ENCODE data around the gene C12orf42.

C12orf42 gene

DNA sequence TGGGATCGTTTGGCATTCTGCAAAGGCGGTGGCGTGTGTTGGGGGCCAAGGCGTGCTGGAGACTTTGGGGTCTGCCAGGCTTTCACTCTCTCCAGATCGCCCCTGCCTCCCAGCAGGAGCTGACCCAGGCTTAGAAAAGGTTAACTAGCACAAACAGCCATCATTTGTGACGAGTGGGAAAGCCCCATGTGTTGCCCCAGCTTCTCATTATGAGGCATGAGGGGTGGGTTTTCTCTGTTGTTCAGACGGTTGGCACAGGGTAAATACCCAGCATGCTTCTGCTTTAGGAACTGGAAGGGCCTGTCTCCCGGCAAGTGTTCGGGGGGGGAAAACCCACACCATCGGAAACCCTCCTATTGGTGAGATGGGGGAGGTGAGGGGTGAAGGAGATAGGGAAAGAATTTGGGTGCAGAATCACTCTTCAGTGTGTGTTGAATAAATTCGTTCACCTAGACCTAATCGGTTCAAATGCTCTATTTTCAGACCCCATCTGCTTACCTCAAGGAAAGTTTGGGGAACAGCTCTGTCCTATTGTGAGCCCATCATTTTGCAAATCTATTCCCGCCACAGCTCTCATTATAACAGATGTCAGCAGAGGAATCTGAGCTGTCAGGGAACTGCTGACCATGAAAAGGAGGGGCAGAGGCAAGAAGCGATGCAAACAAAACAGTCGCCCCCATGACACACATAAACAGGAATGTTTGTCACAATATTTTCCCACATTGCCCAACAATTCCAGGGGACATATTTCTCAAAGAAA is 34.7 kb upstream of the C12orf42 start:
- no peak for TF ChIP-seq SIN3A (IDR thresholded peaks at IDR 0.05; ENCODE audit: borderline replicate concordance, insufficient read depth, low read length)
- no peak for TF ChIP-seq TAF1 (IDR thresholded peaks at IDR 0.05; ENCODE audit: borderline replicate concordance, insufficient read depth, low read length)
- no peak for TF ChIP-seq FOXP2 (optimal IDR thresholded peaks at IDR 0.05; ENCODE audit: borderline replicate concordance, extremely low read depth, extremely low read length, insufficient read depth)
- TF ChIP-seq POLR2AphosphoS5 (IDR thresholded peaks at IDR 0.05; ENCODE audit: low read depth, low read length) = no peak
- TF ChIP-seq, protein P1, sequence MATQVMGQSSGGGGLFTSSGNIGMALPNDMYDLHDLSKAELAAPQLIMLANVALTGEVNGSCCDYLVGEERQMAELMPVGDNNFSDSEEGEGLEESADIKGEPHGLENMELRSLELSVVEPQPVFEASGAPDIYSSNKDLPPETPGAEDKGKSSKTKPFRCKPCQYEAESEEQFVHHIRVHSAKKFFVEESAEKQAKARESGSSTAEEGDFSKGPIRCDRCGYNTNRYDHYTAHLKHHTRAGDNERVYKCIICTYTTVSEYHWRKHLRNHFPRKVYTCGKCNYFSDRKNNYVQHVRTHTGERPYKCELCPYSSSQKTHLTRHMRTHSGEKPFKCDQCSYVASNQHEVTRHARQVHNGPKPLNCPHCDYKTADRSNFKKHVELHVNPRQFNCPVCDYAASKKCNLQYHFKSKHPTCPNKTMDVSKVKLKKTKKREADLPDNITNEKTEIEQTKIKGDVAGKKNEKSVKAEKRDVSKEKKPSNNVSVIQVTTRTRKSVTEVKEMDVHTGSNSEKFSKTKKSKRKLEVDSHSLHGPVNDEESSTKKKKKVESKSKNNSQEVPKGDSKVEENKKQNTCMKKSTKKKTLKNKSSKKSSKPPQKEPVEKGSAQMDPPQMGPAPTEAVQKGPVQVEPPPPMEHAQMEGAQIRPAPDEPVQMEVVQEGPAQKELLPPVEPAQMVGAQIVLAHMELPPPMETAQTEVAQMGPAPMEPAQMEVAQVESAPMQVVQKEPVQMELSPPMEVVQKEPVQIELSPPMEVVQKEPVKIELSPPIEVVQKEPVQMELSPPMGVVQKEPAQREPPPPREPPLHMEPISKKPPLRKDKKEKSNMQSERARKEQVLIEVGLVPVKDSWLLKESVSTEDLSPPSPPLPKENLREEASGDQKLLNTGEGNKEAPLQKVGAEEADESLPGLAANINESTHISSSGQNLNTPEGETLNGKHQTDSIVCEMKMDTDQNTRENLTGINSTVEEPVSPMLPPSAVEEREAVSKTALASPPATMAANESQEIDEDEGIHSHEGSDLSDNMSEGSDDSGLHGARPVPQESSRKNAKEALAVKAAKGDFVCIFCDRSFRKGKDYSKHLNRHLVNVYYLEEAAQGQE (IDR thresholded peaks at IDR 0.05; ENCODE audit: insufficient read depth in 1 of 2, low read depth in 2 of 2, low read length in 2 of 2) = no peak

- TF ChIP-seq SIN3A (IDR thresholded peaks at IDR 0.05; ENCODE audit: borderline replicate concordance, insufficient read depth, low read length) = no peak
- TF ChIP-seq, protein P1 (IDR thresholded peaks at IDR 0.05; ENCODE audit: insufficient read depth in 1 of 2, low read depth in 2 of 2, low read length in 2 of 2) = no peak
- no peak for TF ChIP-seq POLR2AphosphoS5 (IDR thresholded peaks at IDR 0.05; ENCODE audit: low read depth, low read length)
- TF ChIP-seq FOXP2 (optimal IDR thresholded peaks at IDR 0.05; ENCODE audit: borderline replicate concordance, extremely low read depth, extremely low read length, insufficient read depth) = no peak
- TF ChIP-seq TAF1 (IDR thresholded peaks at IDR 0.05; ENCODE audit: borderline replicate concordance, insufficient read depth, low read length) = no peak
These were observed 33.5 kb upstream of the C12orf42 start for GRCh38 chr12:103529306-103529705.

GRCh38 chr12:103524238-103524875 is 28.6 kb upstream of the C12orf42 start:
- TF ChIP-seq TAF1 (IDR thresholded peaks at IDR 0.05; ENCODE audit: borderline replicate concordance, insufficient read depth, low read length) = no peak
- TF ChIP-seq POLR2AphosphoS5 (IDR thresholded peaks at IDR 0.05; ENCODE audit: low read depth, low read length) = no peak
- no peak for TF ChIP-seq FOXP2 (optimal IDR thresholded peaks at IDR 0.05; ENCODE audit: borderline replicate concordance, extremely low read depth, extremely low read length, insufficient read depth)
- TF ChIP-seq SIN3A (IDR thresholded peaks at IDR 0.05; ENCODE audit: borderline replicate concordance, insufficient read depth, low read length) = no peak
- TF ChIP-seq, protein P1 (IDR thresholded peaks at IDR 0.05; ENCODE audit: insufficient read depth in 1 of 2, low read depth in 2 of 2, low read length in 2 of 2) = no peak

DNA sequence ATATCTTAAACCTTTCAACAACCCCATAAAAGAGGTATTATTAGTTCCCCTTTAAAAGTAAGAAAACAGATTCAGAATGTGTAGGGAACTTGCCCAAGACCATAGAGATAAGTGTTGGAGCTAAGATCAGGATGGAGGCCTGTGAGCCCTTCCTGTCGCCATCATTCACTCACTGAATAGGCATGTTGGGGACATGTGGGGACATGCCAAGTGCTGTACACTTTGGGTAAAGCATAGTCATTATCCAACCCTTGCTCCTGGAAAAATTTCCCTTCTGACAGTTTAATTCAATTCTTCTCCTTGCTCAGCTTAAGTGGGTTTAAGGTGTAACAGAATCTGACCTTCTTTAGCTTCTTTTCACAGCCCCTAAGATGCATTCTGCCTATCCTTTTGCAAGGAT is 28.0 kb upstream of the C12orf42 start:
- TF ChIP-seq FOXP2 (optimal IDR thresholded peaks at IDR 0.05; ENCODE audit: borderline replicate concordance, extremely low read depth, extremely low read length, insufficient read depth) = no peak
- TF ChIP-seq SIN3A (IDR thresholded peaks at IDR 0.05; ENCODE audit: borderline replicate concordance, insufficient read depth, low read length) = no peak
- TF ChIP-seq, protein P1 (IDR thresholded peaks at IDR 0.05; ENCODE audit: insufficient read depth in 1 of 2, low read depth in 2 of 2, low read length in 2 of 2) = no peak
- TF ChIP-seq POLR2AphosphoS5 (IDR thresholded peaks at IDR 0.05; ENCODE audit: low read depth, low read length) = no peak
- TF ChIP-seq TAF1 (IDR thresholded peaks at IDR 0.05; ENCODE audit: borderline replicate concordance, insufficient read depth, low read length) = no peak
